AG04449 (cell line): ENCODE measurements around the gene CCNJL.

Experiments
- CTCF ChIA-PET: fragments of 350-600 bp; formaldehyde crosslinking; extraction: SDS; loops from one replicate; lab custom pipeline; 2021; ENCODE audit warnings: antibody characterized with exemption; lab: Yijun Ruan, JAX
- POLR2A ChIA-PET: fragments of 400-600, 350-600 bp; formaldehyde crosslinking; extraction: SDS; loops from one replicate; lab custom pipeline; 2020; ENCODE audit warnings: antibody characterized with exemption, inconsistent platforms; lab: Yijun Ruan, JAX
- DNase-seq: peaks from one replicate; pipeline ENCODE4 v3.0.0-alpha.2; 2010; ENCODE audit warnings: low read depth, low spot score
- H3K4me3 ChIP-seq: 2 replicates; pipeline ENCODE4 v1.5.1; 2011; ENCODE audit warnings: low read depth, mild to moderate bottlenecking, control low read depth, low read length
- CTCF ChIP-seq: IDR thresholded peaks from one replicate; pipeline ENCODE4 v1.5.1; 2011; ENCODE audit warnings: mild to moderate bottlenecking, moderate library complexity, low read length, control low read depth, inconsistent platforms; ENCODE audit not compliant: insufficient read depth; ENCODE audit errors: missing control alignments

CCNJL gene

GRCh38 chr5:160311491-160312133, 752 bp downstream of the CCNJL start:
- peak overlapping the region; percentile 71 for H3K4me3 ChIP-seq
- POLR2A ChIA-PET = no interaction called here
- no peak for TF ChIP-seq CTCF
- no peak for DNase-seq
- CTCF ChIA-PET = interaction anchor here (0.9 to 2.0 kb wide), 4 partner anchors 11 to 290 kb away, joined by 3 to 6 read pairs (median 3); no protein-coding TSS in a partner anchor

GRCh38 chr5:160310552-160311295, 1.6 kb downstream of the CCNJL start:
- H3K4me3 ChIP-seq = no peak overlapping the region
- no peak for DNase-seq
- CTCF ChIA-PET = interaction anchor here (0.5 to 2.0 kb wide), 2 partner anchors 10 to 112 kb away, joined by 3 to 6 read pairs; no protein-coding TSS in a partner anchor
- no peak for TF ChIP-seq CTCF
- POLR2A ChIA-PET = no interaction called here

- POLR2A ChIA-PET = no interaction called here
- H3K4me3 ChIP-seq = no peak overlapping the region
- no peak for DNase-seq
- TF ChIP-seq CTCF = no peak
- CTCF ChIA-PET = interaction anchor here (0.5 to 2.0 kb wide), 2 partner anchors 11 to 111 kb away, joined by 3 to 6 read pairs; no protein-coding TSS in a partner anchor
These were observed 2.2 kb downstream of the CCNJL start for GRCh38 chr5:160310140-160310539.

GRCh38 chr5:160306696-160307095, 5.7 kb downstream of the CCNJL start:
- no peak overlapping the region for H3K4me3 ChIP-seq
- ChIA-PET POLR2A (no interaction called here), CTCF (no interaction called here)
- no peak for TF ChIP-seq CTCF
- no peak for DNase-seq

- no peak overlapping the region for H3K4me3 ChIP-seq
- POLR2A ChIA-PET = no interaction called here
- no peak for DNase-seq
- CTCF ChIA-PET = no interaction called here
- no peak for TF ChIP-seq CTCF
These were observed 7.0 kb downstream of the CCNJL start for GRCh38 chr5:160305319-160305718.

GRCh38 chr5:160303690-160304089, 8.7 kb downstream of the CCNJL start:
- no peak overlapping the region for H3K4me3 ChIP-seq
- ChIA-PET CTCF (no interaction called here), POLR2A (no interaction called here)
- TF ChIP-seq CTCF = no peak
- no peak for DNase-seq
